HCT116 (cell line): ENCODE results near the gene DKK1. TPM values are rescaled to one million over a fixed set of nuclear protein-coding genes. Genes with fewer than 3 reads are reported as not detected.
A peak's percentile ranks its signal among the peaks of the same experiment; 100 is the strongest.

Source experiments
- ATAC-seq: fragments of 200-7000 bp; cut with Tn5 transposase; 2 replicates; pipeline ENCODE4 v1.9.1; 2020; ENCODE audit warnings: mild to moderate bottlenecking, moderate library complexity
- BruUV-seq: library from RNA; stranded (reverse); fragments of 400-500 nt; replicated peaks from 2 replicates; lab custom pipeline; 2021; lab: Mats Ljungman, UMichigan
- CTCF ChIA-PET: fragments of 300-600 bp; sonication (Branson Sonifier 250); formaldehyde crosslinking; loops from one replicate; lab custom pipeline; 2021; ENCODE audit warnings: antibody characterized with exemption; lab: Charles Lee
- POLR2A ChIA-PET: fragments of 300-600, 350-600 bp; sonication (Branson Sonifier 250); formaldehyde crosslinking; loops from one replicate; lab custom pipeline; 2021; ENCODE audit warnings: antibody characterized with exemption; lab: Charles Lee
- RAD21 ChIA-PET, 2 experiments: fragments of 300-600 bp; sonication (Branson Sonifier 250); formaldehyde crosslinking; loops; one replicate each; lab custom pipeline; 2023; ENCODE audit warnings: low total read pairs in 2 of 2; ENCODE audit not compliant: uncharacterized antibody in 2 of 2, unreplicated experiment in 2 of 2, low non-redundant PET in 1 of 2; lab: Charles Lee
- DNase-seq: peaks from one replicate; pipeline ENCODE4 v3.0.0-alpha.2; 2010; ENCODE audit warnings: low read depth, low spot score
- H2AFZ ChIP-seq: fragments of 200-600 bp; shearing (Covaris generic), sonication (generic); 2 replicates; pipeline ENCODE4 v1.6.1; 2017; ENCODE audit warnings: low read depth, mixed run types, mixed read lengths, antibody characterized with exemption, low read length; ENCODE audit not compliant: poor library complexity, severe bottlenecking
- H3K27ac ChIP-seq: 2 replicates; pipeline ENCODE4 v1.5.1; 2012; ENCODE audit warnings: low read depth, low read length
- H3K27me3 ChIP-seq: fragments of 200-600 bp; sonication (generic); 2 replicates; pipeline ENCODE4 v1.6.1; 2016; ENCODE audit warnings: mixed run types, low read length, mixed read lengths; ENCODE audit not compliant: insufficient read depth
- H3K36me3 ChIP-seq, 2 experiments: fragments of 200-500 bp in 1 of 2; fragments of 200-600 bp in 1 of 2; sonication (Bioruptor generic) in 1 of 2; sonication (generic) in 1 of 2; 2 replicates each; pipeline versions ENCODE4 v1.5.1 to v1.6.1; 2014 to 2016; ENCODE audit warnings: low read length in 2 of 2, inconsistent platforms in 1 of 2, mixed read lengths in 1 of 2, mixed run types in 1 of 2; ENCODE audit not compliant: insufficient read depth in 2 of 2, control insufficient read depth in 1 of 2
- H3K4me1 ChIP-seq, 2 experiments: fragments of 200-600 bp in 1 of 2; sonication (generic) in 1 of 2; 2 replicates each; pipeline versions ENCODE4 v1.5.1 to v1.6.1; 2012 to 2017; ENCODE audit warnings: low read length in 2 of 2, inconsistent platforms in 1 of 2, mild to moderate bottlenecking in 1 of 2, mixed read lengths in 1 of 2, mixed run types in 1 of 2, moderate library complexity in 1 of 2; ENCODE audit not compliant: insufficient read depth in 2 of 2, control insufficient read depth in 1 of 2
- H3K4me2 ChIP-seq: fragments of 200-600 bp; sonication (generic); 2 replicates; pipeline ENCODE4 v1.6.1; 2017; ENCODE audit warnings: mixed run types, low read length, mixed read lengths
- H3K4me3 ChIP-seq, 2 experiments: fragments of 200-600 bp in 1 of 2; sonication (generic) in 1 of 2; replicated peaks in 1 of 2; 2 replicates each; pipeline ENCODE4 v1.5.1; 2011 to 2016; ENCODE audit warnings: low read length in 2 of 2, control low read depth in 1 of 2, low read depth in 1 of 2, mild to moderate bottlenecking in 1 of 2, mixed read lengths in 1 of 2, mixed run types in 1 of 2
- H3K79me2 ChIP-seq: fragments of 200-600 bp; sonication (generic); 2 replicates; pipeline ENCODE4 v1.6.1; 2017; ENCODE audit warnings: mild to moderate bottlenecking, mixed run types, low read length, moderate library complexity, mixed read lengths; ENCODE audit not compliant: insufficient read depth
- H3K9ac ChIP-seq: fragments of 200-600 bp; sonication (generic); 2 replicates; pipeline ENCODE4 v1.6.1; 2016; ENCODE audit warnings: low read length, mixed read lengths
- H3K9me2 ChIP-seq: fragments of 200-600 bp; sonication (generic), shearing (Covaris generic); 2 replicates; pipeline ENCODE4 v1.6.1; 2017; ENCODE audit warnings: mixed run types, mild to moderate bottlenecking, moderate library complexity; ENCODE audit not compliant: insufficient read depth
- H3K9me3 ChIP-seq, 2 experiments: fragments of 200-500 bp in 1 of 2; fragments of 200-600 bp in 1 of 2; sonication (Bioruptor generic) in 1 of 2; sonication (generic) in 1 of 2; 2 replicates each; pipeline ENCODE4 v1.6.1; 2014 to 2017; ENCODE audit warnings: low read length in 2 of 2, mixed read lengths in 2 of 2, inconsistent platforms in 1 of 2, low read depth in 1 of 2, mild to moderate bottlenecking in 1 of 2, mixed run types in 1 of 2, moderate library complexity in 1 of 2; ENCODE audit not compliant: control insufficient read depth in 1 of 2, insufficient read depth in 1 of 2
- H4K20me1 ChIP-seq: fragments of 200-600 bp; sonication (generic), shearing (Covaris generic); 2 replicates; pipeline ENCODE4 v1.6.1; 2017; ENCODE audit warnings: mixed run types, mild to moderate bottlenecking, moderate library complexity; ENCODE audit not compliant: insufficient read depth
- CBX3 ChIP-seq: IDR thresholded peaks from 2 replicates; pipeline ENCODE4 v1.6.1; 2012; ENCODE audit warnings: low read depth
- ELF1 ChIP-seq: IDR thresholded peaks from 2 replicates; pipeline ENCODE4 v1.6.1; 2012; ENCODE audit warnings: low read depth, borderline replicate concordance
- REST ChIP-seq: IDR thresholded peaks from 2 replicates; pipeline ENCODE4 v1.6.1; 2012; ENCODE audit warnings: low read depth
- intact Hi-C: fragments of 100-400 bp; cut with micrococcal nuclease; formaldehyde crosslinking; loops from 2 replicates; pipeline ENCODE4 v1.10.0; 2022
- total RNA-seq: library from RNA; stranded (reverse); gene quantifications from one replicate; pipeline ENCODE4 v1.2.1, GENCODE V29; 2021; ENCODE audit not compliant: unreplicated experiment

DKK1 gene
- total RNA-seq, 1 experiment from 2014 or later: 315 TPM

GRCh38 chr10:52308251-52309031 is 5.6 kb upstream of the DKK1 start (continued):
- TF ChIP-seq REST: no peak
- TF ChIP-seq ELF1: no peak

- intact Hi-C loops: no loop called here
- ChIA-PET RAD21 (no interaction called here), CTCF (interaction anchor here (0.9 to 2.3 kb wide), 2 partner anchors 177 to 254 kb away, joined by 3 to 11 read pairs; no protein-coding TSS in a partner anchor), POLR2A (interaction anchor here (3.6 kb wide), 1 partner anchor 175 kb away, joined by 33 read pairs; no protein-coding TSS in a partner anchor)
- no peaks in the 10 kb centered on the region for H3K27me3 ChIP-seq
- peak overlapping the region; percentile 36 for H2AFZ ChIP-seq
- peaks cover 0 to 21% of the 10 kb centered on the region in 2 experiments; a peak in 2 of 4 replicates for H3K36me3 ChIP-seq
- DNase-seq: no peak
- H3K9me3 ChIP-seq: no peaks in the 10 kb centered on the region
- peaks cover 38% of the 10 kb centered on the region for H3K79me2 ChIP-seq
- no peaks in the 10 kb centered on the region; the same call in 1 of the 2 replicates for H4K20me1 ChIP-seq
- H3K27ac ChIP-seq: peak overlapping the region; percentile 96
- peak overlapping the region; percentile 99 for H3K4me2 ChIP-seq
- peak overlapping the region; percentile 78 to 93 for H3K4me3 ChIP-seq
- no peak for TF ChIP-seq CBX3
- H3K9me2 ChIP-seq: no peaks in the 10 kb centered on the region
- H3K9ac ChIP-seq: peak overlapping the region; percentile 84
- peaks cover 45 to 73% of the 10 kb centered on the region in 2 experiments for H3K4me1 ChIP-seq
- ATAC-seq: no peak
- no TSS peak for BruUV-seq
Measured at GRCh38 chr10:52312942-52313255, 1.2 kb upstream of the DKK1 start.
